HG03460 (cell line): ENCODE results near the gene HOOK2.
A peak's percentile ranks its signal among the peaks of the same experiment; 100 is the strongest.

ENCODE experiments used
- ATAC-seq: cut with Tn5 transposase; IDR thresholded peaks from one replicate; pipeline ENCODE4 v1.9.1; 2021; ENCODE audit not compliant: unreplicated experiment

HOOK2 gene

DNA sequence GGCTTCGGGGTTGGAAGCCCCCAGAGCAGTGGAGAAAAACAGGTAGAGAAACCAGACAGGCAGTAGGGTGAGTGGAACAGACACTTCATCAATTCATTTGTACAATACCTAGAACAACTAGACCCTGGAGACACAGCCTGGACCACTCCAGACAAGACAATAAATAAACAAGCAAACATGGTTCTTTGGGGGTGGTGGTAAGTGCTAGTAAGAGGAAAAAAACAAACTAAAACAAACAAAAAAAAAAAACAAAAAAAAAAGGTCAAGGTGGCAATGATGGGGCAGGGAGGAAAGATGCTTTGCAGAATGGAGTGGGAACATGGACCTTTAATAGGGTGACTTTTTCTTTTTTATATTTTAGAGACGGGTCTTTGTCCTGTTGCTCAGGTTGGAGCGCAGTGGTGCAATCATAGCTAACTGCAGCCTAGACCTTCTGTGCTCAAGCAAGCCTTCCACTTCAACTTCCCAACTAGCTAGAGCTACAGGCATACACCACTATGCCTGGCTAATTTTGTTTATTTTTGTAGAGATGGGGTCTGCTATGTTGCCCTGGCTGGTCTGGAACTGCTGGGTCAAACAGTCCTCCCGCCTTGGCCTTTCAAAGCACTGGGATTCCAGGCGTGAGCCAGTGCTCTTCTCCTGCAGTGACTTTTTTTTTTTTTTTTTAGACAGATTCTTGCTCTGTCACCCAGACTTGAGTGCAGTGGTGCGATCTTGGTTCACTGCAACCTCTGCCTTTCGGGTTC lies 19.0 kb upstream of the HOOK2 start:
- no peak for ATAC-seq

DNA sequence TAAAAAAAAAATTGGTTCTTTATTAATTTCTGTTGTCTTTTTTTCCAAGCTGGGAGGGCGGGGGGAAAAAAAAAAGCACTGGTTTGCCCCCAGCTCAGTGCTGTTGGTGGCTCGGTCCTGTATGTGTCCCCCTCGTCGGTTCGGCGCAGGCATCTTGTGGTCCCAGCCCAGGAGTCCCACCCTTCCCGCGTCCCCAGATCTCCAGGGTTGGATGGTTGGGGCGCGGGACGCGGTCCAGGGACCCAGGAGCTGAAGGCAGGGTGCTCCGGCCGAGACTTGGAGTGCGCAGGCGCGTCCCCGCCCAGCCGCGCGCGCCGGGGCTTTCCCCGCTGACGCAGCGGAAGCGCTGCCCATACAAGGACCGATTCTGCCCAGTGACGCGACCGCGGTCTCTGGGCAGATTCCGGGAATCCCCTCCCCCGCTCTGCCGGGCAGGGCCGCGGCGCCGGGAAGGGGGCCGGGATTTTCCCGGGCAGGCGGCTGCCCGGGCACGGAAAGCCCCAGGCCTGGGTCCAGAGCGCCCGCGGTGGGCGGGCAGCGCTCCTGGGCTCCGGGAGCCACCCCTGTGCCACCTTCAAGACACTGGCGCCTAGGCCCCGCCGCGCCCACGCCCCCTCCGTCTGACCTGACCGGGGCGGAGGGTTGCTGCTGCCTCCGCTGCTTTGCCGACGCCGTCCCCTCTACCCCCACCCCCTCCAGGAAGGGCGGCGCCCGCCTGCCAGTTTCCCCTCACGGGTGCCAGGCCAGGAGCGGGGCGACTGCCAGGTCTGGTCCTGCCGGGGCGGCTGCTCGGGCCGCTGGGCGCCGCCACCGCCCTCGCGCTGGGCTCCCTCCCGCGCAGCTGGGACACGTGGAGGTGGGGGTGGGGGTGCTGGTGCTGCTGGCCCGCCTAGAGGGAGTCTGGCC lies 18.2 kb upstream of the HOOK2 start:
- ATAC-seq = no peak

DNA sequence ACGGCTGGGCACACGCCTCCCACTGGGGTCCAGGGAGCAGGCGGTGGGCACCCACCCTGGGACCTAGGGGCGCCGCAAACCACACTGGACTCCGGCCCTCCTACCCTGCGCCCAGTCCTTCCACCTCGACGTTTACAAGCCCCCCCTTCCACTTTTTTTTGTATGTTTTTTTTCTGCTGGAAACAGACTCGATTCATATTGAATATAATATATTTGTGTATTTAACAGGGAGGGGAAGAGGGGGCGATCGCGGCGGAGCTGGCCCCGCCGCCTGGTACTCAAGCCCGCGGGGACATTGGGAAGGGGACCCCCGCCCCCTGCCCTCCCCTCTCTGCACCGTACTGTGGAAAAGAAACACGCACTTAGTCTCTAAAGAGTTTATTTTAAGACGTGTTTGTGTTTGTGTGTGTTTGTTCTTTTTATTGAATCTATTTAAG lies 17.5 kb upstream of the HOOK2 start:
- no peak for ATAC-seq

DNA sequence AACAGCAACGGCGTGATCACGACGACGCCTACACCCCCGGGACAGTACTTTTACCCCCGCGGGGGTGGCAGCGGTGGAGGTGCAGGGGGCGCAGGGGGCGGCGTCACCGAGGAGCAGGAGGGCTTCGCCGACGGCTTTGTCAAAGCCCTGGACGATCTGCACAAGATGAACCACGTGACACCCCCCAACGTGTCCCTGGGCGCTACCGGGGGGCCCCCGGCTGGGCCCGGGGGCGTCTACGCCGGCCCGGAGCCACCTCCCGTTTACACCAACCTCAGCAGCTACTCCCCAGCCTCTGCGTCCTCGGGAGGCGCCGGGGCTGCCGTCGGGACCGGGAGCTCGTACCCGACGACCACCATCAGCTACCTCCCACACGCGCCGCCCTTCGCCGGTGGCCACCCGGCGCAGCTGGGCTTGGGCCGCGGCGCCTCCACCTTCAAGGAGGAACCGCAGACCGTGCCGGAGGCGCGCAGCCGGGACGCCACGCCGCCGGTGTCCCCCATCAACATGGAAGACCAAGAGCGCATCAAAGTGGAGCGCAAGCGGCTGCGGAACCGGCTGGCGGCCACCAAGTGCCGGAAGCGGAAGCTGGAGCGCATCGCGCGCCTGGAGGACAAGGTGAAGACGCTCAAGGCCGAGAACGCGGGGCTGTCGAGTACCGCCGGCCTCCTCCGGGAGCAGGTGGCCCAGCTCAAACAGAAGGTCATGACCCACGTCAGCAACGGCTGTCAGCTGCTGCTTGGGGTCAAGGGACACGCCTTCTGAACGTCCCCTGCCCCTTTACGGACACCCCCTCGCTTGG lies 16.9 kb upstream of the HOOK2 start:
- ATAC-seq = no peak

DNA sequence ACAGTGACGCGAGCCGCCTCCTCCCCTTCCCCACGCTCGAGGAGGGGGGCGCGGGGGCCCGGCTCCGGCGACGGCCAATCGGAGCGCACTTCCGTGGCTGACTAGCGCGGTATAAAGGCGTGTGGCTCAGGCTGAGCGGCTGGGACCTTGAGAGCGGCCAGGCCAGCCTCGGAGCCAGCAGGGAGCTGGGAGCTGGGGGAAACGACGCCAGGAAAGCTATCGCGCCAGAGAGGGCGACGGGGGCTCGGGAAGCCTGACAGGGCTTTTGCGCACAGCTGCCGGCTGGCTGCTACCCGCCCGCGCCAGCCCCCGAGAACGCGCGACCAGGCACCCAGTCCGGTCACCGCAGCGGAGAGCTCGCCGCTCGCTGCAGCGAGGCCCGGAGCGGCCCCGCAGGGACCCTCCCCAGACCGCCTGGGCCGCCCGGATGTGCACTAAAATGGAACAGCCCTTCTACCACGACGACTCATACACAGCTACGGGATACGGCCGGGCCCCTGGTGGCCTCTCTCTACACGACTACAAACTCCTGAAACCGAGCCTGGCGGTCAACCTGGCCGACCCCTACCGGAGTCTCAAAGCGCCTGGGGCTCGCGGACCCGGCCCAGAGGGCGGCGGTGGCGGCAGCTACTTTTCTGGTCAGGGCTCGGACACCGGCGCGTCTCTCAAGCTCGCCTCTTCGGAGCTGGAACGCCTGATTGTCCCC lies 16.1 kb upstream of the HOOK2 start, which contains the start of gene JUNB:
Gene JUNB (plus strand): TSS at position 142 of the 706 bp plus-strand sequence. CDS start 286 bp downstream, at position 428.
- peak; percentile 28 for ATAC-seq

DNA sequence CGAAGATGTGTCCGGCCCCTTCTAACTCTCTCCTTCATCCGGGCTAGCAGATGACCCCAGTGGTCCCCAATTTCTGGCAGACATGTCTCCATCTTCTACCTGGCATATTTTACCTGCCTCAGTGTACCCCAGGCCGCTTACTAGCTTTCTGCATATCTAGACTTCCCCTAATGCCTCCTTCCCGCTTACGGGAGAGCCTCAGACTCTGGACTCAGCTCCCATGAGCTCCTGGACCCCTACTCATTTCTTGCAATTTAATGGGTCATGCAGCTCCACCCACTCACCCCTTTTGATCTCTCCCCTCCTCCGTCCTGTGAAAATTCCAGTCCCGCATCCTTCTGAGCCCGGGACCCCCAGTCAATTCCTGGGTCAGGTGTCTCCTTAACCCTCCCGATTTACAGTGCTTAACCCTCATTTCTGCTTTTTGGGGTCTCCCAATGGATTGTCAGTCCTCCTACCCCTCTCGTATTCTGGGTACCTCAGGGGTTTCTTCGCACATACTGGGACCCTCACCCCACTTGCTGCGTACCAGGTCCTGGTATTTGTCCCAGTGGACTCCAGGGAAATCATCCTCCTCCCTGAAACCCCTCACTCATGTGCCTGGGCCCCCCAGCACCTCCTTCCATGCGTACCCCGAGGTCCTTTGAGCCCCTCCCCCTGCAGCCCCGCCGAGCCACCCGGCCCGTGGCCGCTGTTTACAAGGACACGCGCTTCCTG lies 15.4 kb upstream of the HOOK2 start:
- no peak for ATAC-seq

DNA sequence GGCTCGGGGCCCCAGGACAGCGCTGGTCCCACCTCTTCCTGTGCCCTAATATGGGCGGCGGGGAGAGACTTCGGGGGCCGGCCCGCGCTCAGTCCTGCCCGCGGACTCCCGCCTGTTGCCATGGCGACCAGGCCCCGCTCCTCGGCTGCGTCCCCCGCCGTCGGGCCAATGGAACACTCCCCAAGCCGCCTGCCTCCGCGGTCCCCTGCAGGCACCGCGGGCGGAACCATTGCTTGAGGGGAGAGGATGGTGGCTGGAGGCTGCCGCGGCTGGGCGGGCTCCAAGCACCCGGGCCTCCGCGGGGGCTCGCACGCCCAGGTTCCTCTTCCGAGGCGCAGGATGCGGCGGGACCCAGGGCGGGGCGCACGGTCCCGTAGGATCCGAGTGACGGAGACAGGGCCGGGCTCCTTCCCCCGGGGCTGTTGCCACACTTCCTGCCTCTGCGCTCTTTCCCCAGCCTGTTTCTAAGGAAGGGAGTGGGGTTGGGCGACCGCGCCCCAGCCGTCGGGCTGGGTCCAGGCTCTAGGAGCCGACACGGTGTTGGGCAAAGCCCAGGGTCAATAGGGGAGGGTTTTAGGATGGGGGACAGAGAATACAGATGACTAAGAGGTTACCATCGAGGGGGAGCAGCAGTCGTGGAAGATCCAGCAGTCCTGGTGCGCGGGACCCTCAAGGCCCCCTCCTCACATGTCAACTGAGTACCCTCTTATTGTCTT lies 14.7 kb upstream of the HOOK2 start:
- peak; percentile 33 for ATAC-seq

DNA sequence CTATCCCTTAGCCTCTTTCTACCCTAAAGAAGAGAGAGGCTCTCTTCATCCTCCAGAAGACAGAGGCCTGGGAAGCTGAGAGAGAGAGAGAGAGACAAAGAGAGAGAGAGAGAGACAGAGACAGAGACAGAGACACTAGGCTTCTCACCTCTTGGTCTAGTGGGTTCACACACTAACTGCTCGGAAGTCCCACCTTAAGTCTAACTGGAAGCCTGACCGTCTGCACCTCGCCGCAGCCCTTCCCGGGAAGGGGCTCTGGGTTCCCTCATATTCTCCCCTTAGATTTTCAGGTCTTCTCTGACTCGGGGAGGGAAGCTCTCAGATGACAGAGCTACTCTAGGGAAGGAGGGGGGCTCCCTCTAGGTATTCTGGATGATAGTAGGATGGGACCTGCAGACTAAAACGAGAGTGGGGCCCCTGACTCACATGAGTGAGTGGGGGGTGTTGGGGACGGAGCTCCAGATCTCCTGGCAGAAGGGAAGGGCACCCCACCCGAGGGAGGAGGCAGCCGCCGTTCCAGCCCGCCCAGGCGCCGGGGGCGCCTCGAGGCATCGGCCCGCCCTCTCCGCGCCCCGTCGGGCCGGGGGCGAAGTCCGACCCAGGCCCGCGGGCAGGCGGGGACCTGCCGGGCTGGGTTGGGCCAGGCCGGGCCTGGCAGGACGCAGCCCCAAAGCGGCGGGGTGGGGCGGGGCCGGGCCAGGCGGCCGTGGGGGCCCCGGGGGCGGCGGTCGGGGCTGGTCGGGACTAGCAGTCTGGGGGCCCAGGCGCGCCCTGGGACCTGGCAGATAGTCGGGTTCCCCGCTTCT lies 13.9 kb upstream of the HOOK2 start:
- ATAC-seq = no peak

DNA sequence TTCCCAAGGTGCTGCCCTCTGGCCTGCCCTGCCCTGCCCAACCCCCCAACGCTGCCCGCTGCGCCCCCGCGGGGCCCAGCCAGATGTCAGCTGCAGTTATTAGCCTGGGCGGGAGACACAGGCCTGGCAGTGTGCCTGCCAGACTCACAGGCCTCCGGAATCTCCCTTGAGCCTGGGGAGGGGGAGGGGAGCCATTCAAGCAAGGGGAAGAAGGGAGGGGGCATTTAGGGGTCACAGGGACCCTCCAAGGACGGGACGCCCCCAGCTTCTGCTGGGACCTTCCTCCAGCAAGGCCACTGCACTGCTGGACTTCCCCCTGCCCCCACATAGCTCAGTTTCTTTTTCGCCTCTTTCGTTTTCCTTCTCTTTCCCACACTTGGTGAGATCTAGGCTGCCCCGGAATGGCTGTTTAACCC lies 13.3 kb upstream of the HOOK2 start:
- ATAC-seq = no peak

DNA sequence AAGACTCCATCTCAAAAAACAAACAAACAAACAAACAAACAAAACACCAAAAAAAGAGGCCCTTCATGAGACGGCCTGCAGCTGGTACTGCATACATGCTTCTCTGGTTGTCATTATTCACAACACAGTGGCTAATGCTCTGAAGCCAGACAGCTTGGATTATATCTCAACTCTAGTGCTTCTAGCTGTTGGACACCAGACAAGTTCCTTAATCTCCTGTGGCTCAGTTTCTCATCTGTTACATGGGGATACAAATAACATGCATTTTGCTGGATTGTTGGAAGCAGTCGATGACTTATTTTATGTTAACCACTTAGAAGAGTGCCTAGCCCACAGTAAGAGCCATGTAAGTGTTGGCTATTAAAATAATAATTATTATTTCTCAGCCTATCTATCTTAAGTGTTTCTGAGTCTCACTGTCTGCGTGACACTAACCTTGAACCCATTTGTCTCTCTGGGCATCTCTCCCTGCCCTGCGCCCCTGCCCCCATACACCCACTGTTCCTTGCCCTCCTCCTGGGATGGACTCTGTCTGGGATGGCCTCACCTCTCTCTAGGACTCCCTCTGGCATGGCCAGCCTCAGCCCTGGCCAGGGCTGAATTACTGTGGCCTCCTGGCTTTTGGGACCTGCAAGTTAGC lies 12.8 kb upstream of the HOOK2 start:
- ATAC-seq = no peak

DNA sequence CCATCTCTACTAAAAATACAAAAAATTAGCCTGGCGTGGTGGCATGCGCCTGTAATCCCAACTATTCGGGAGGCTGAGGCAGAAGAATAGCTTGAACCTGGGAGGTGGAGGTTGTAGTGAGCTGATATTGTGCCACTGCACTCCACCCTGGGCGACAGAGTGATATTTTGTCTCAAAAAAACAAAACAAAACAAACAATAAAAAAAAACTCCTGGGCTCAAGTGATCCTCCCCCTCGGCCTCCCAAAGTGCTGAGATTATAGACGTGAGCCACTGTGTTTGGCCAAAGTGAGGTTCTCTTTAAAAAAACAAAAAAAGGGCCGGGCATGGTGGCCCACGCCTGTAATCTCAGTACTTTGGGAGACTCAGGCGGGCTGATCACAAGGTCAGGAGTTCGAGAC lies 12.1 kb upstream of the HOOK2 start:
- ATAC-seq = no peak

DNA sequence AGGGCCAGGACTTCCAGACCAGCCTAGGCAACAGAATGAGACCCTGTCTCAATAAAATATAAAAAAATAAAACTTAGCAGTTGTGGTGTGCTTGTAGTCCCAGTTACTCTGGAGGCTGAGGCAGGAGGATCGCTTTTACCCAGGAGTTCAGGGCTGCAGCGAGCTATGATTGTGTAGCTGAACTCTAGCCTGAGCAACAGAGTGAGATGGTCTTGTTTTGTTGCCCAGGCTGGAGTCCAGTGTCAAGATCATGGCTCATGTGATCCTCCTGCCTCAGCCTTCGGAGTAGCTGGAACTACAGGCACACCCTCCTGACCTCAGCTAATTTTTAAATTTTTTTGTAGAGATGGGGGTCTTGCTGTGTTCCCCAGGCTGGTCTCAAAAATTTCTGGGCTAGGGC lies 11.6 kb upstream of the HOOK2 start:
- no peak for ATAC-seq

DNA sequence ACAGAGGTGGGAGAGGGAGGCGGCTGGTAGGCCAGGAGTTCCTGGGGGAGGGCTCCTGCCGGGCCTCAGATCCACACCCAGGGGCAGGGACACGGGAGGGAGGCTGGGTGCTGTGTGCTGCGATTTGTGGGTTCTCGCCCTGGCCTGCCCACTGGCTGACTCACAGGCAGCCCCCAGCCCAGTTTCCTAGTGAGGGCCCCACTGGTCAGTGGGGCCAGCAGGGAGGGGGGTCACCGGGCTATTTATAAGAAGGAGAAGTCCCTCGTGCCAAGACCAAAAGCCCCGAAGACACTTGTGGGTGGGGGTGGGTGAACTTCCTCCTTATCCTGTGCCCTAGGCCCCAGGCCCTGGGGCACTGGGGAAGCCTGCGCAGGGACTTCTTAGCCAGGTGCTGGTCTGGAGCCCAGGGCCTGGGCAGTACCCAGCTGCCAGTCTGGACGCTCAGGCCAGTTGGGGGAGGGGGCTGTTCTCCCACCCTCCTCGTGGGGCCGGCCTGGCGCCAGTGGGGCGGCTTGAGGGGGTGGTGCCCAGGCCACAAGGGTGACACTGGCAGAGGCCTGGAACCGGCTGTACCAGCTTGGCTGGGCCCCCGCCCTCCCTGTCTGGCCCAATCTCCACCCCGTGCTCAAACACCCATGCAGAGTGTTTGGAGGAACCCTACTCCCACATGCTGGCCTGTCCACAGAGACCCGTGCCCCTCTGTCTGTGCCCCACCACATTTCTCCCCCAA lies 11.0 kb upstream of the HOOK2 start:
- ATAC-seq = no peak

DNA sequence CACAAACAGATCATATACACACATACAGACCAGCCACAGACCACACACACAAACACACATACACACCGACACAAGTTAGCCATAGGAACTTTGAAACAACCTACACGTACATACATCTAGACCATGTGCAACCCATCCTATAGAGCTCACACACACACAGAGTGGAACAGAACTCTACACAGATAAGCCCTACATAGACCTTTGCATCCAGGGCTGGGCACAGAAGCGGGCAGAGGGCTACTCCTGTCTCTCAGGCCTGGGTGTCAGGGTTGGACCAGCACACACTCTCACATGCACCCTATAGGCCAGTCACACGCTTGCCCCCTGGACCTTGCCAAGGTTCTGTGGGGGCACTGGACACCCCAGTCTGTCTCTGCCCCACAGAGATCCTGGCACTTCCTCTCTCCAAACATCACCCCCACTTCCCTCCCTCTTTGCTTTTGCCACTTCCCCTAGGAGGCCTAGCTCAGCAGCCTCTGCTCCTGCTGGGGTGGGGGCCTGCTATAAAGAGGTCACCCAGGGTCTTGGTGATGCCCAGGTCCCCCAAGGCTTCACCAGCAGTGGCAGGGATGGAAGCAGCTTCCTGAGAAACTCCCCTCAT lies 10.2 kb upstream of the HOOK2 start:
- ATAC-seq = no peak

DNA sequence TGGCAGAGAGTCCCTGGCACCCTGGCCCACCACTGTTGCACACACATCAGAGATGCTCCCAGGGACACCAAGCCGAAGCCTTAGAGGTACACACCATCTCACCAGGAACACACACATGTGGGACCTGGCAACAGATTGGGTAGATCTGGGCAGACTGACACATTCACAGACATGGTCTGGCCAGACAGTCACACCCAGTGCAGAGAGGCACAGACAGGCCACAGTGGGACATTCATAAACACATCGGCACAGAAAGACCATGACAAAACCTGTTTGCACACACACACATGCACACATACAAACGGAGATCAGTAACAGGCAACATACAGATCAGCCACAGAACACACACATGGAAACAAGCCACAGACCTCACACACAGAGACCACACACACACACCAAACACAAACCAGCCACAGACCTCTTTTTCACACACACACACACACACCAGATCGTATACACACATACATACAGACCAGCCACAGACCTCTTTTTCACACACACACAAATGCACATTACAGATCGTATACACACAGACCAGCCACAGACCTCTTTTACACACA lies 9.6 kb upstream of the HOOK2 start:
- ATAC-seq = no peak

DNA sequence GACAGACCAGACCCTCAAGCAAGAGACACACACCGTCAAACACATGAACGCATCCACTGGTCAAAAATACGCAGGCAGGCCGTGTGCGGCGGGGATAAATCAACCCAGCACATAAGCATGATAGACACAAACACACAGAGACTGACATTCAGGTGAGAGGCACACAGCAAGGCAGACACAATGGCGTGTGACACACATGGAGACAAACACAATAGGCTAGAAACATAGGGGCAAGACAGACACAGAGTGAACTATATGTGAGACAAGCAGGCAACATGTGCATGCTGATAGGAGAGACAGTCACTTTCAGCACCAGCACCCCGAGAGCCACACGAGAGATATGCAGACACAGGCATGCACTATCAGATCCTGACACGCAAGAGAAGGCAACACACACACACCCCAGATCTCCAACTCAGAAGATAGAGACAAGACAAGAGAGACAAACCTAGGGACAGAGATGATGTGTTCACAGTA lies 9.1 kb upstream of the HOOK2 start:
- no peak for ATAC-seq
